ENCODE data around the gene SIGLECL1. TPM values are rescaled to one million over a fixed set of nuclear protein-coding genes. Genes with fewer than 3 reads are reported as not detected.
"Not testable (repeated sequence)": the region's sequence is repeated elsewhere in the genome, so short reads cannot be mapped to it uniquely, and the experiment has no call there.

SIGLECL1 gene
- not detected in 2 replicates for total RNA-seq (2014; rRNA removed; shearing (Covaris generic))

DNA sequence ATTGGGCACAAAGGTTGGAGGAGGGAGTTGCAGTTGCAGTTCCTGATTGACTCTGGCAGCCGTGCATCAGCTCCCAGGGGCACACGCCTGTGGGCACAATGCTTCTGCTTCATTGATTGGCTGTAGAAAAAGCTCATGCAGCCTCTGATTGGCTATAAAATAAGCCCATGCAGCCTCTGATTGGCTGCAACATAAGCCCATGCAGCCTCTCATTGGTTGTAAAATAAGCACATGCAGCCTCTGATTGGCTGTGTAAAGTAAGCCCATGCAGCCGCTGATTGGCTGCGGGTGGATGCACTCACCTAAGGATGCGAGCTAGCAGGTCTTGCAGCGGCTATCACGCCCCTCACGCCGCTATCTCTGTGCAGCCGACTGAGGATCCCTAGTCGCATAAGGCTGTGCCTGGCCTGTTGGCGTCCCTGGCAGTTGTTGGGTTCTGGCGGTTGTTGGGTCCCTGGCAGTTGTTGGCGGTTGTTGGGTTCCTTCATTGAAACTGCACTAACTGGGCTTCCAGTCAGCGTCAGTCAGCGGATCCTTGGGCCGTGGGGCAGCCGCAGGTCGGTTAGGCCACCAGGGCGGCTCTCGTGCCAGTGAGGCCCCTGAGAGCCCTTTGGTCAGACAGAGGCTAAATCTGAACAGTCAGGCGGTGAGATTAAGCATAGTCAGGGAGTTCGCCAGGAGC lies at the start of gene SIGLECL1:
SIGLECL1 (plus strand) TSS at position 295 of the 682 bp plus-strand sequence. CDS start 12,993 bp downstream, outside the sequence.
- DNase-seq (ENCODE audit: low spot score) = no peak

DNA sequence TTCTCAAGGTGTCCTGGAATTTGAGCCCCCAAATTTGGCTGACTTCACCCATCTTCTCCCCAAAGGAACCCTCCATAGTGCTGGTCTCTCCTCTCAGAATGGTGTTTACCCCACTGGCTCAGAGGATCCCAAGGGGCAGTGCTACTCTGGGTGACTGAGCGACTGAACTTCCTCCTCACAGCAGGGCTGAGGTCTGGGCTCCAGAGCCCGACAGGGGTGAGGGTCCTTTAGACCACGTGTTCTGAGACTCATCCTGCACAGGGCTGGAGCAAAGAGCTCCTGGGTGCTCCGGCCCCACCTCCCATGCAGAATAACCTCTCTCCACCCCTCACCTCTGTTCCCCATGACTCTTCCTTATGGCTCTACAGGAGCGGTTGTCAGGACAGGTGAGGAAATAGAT lies 49.2 kb upstream of the SIGLECL1 start:
- no peak for DNase-seq (ENCODE audit: low spot score)

DNA sequence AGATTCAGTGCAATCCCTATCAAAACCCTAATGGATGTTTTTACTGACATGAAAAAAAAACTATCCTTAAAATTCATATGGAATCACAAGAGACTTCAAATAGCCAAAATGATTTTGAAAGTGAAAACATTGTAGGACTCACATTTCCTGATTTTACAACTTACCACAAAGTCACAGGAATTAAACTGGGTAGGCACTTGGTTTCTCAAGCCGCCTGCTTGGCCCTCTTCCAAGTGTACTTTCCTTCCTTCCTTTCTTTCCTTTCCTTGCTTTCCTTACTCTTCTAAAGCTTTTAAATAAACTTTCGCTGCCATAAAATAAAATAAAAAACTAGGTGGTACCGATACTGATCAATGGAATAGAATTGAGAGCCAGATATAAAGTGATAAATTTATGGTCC lies 47.0 kb upstream of the SIGLECL1 start:
- no peak for DNase-seq (ENCODE audit: low spot score)

DNA sequence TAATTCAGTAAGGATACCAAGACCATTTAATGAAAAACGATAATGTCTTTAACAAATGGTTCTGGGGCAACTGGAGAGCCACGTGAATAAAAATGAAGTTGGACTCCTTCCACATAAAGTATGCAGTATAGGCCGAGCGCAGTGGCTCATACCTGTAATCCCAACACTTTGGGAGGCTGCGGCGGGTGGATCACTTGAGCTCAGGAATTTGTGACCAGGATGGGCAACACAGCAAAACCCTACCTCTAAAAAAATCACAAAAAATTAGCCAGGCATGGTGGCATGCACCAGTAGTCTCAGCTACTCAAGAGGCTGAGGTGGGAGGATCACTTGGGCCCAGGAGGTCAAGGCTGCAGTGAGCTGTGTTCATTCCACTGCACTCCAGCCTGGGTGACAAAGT lies 46.6 kb upstream of the SIGLECL1 start:
- DNase-seq (ENCODE audit: low spot score) = no peak

DNA sequence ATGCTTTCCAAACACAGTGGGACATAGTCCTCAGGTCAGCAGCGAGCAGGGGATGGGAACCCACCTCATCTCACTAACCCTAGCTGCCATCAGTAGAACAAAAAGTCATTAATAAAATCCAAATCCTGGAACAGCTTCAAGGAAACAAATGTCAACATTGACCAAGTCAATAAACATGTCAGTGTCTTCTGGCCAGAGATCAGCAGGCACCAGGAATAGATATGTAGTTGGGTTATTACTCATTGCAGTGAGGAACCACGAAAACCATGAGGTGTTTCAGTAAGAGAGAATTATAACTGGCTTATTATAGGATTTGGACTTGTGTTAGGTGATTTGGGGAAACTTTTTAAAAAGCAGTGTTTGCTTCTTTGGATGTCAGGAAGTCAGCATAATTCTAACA lies 43.1 kb upstream of the SIGLECL1 start:
- DNase-seq (ENCODE audit: low spot score) = no peak

DNA sequence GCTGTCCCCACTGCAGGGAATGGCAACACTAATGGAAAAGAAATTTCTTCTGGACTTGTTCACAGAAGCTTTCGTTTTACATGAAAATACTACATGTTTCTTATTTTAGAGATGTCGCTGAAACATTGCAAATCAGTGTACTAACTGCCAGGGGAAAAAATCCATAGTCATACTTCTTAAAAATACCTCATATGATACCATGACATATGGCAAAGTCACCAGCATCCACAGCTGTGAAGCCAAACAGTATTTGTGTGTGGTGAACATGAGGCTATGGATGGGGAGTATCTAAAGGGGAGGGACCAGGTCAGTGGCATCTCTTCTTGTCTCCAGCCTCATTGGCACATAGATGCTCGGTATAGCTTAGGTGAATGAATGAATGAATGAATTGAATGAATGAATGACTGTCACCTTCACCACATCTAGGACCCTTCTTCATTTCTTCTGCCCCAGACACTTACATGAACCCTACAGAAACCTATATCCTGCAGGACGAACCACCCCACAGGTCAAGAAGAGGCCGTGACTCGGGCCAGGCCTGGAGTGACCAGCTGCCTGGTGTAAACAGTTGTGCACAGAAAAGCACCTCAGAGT lies 40.6 kb upstream of the SIGLECL1 start:
- DNase-seq (ENCODE audit: low spot score) = no peak

DNA sequence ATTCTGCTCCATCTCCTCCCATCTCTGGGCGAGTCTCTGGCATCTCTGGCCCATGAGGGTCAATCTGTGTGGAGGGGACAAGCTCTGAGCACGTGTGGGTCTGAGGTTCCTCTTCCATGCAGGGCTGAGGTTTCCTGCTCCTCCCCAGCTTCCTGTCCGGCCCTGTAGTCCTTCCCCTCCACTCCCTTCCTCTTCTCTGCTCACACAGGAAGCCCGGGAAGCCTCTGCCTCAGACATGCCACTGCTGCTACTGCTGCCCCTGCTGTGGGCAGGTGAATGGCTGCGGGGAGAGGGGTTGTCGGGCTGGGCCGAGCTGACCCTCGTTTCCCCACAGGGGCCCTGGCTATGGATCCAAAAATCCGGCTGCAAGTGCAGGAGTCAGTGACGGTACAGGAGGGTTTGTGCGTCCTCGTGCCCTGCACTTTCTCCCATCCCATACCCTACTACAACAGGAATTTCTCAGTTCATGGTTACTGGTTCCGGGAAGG lies 40.0 kb upstream of the SIGLECL1 start:
- DNase-seq (ENCODE audit: low spot score) = not testable (repeated sequence)

DNA sequence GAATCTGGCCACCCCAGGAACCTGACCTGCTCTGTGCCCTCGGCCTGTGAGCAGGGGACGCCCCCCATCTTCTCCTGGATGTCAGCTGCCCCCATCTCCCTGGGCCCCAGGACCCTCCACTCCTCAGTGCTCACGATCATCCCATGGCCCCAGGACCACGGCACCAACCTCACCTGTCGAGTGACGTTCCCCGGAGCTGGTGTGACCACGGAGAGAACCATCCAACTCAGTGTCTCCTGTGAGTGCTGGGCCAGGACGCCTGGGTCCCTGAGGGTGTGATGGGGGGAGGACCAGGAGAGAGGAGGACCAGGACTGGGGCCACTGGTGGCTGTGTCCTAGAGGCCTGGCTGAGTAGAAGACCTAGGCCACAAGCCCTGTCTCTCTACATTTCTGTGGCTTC lies 39.0 kb upstream of the SIGLECL1 start:
- no peak for DNase-seq (ENCODE audit: low spot score)

DNA sequence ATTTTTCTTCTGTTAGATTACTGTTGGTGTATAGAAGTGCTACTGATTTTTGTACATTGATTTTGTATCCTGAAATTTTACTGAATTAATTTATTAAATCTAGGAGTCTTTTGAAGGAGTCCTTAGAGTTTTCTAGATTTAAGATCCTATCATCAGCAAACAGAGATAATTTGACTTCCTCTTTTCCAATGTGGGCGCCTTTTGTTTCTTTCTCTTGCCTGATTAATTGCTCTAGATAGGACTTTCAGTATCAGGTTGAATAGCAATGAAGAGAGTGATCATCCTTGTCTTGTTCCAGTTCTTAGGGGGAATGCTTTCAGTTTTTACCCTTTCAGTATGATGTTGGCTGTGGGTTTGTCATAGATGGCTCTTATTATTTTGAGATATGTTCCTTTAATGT lies 31.6 kb upstream of the SIGLECL1 start:
- no peak for DNase-seq (ENCODE audit: low spot score)

DNA sequence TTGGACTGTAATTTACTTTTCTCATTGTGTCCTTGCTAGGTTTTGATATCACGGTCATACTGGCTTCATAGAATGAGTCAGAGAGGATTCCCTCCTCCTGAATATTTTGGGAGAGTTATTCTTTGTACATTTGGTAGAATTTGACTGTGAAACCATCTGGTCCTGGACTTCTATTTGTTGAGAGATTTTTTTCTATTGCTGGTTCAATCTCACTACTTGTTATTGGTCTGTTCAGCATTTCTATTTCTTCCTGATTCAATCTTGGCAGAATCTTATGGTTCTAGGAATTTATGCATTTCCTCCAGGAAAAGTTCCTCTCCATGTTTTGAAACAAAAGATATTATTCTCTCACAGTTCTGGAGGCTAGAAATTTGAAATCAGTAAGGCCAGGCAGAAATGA lies 30.9 kb upstream of the SIGLECL1 start:
- DNase-seq (ENCODE audit: low spot score) = no peak

DNA sequence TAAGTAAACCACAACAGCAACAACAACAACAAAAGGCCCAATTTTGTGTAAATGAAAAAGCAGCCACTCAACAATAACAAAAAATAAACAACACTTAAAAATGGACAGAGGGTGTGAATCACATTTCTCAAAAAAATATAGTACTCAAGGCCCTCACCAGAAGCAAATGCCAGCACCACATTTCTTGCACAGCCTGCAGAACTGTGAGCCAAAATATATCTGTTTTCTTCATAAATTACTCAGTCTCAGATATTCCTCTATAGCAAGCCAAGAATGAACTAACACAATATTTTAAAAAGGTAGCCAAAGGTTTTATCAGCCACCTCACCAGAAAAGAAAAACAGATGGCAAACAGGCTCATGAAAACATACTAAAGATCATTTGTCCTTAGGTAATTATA lies 29.9 kb upstream of the SIGLECL1 start:
- no peak for DNase-seq (ENCODE audit: low spot score)

DNA sequence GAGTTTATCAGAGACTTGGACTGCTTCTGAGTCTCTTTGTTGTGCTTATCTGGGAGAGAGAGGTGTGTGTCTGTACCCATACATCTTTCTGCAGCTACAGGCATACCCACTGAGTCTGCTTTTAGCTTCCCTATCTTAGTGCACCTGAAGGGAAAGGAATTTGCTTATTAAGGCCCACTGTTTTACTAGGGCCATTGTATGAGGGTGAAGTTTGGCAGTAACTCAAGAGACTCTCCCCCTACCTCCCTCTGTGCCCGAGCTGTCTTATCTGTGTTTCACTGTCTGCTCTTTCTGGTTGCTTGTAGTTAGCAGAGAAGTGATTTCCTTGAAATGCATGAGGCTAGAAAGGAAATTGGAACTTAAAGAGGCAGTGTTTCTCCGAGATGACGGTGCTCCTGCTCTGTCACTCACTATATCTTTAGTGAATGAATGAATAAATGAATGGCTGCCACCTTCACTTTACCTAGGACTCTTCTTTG lies 26.7 kb upstream of the SIGLECL1 start:
- no peak for DNase-seq (ENCODE audit: low spot score)

DNA sequence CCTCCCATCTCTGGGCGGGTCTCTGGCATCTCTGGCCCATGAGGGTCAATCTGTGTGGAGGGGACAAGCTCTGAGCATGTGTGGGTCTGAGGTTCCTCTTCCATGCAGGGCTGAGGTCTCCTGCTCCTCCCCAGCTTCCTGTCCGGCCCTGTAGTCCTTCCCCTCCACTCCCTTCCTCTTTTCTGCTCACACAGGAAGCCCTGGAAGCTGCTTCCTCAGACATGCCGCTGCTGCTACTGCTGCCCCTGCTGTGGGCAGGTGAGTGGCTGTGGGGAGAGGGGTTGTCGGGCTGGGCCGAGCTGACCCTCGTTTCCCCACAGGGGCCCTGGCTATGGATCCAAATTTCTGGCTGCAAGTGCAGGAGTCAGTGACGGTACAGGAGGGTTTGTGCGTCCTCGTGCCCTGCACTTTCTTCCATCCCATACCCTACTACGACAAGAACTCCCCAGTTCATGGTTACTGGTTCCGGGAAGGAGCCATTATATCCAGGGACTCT lies 25.9 kb upstream of the SIGLECL1 start, which contains the start of gene CD33:
CD33 (plus strand) TSS at position 183 of the 496 bp plus-strand sequence; CDS start at position 222, 39 bp downstream.
- not testable (repeated sequence) for DNase-seq (ENCODE audit: low spot score)

DNA sequence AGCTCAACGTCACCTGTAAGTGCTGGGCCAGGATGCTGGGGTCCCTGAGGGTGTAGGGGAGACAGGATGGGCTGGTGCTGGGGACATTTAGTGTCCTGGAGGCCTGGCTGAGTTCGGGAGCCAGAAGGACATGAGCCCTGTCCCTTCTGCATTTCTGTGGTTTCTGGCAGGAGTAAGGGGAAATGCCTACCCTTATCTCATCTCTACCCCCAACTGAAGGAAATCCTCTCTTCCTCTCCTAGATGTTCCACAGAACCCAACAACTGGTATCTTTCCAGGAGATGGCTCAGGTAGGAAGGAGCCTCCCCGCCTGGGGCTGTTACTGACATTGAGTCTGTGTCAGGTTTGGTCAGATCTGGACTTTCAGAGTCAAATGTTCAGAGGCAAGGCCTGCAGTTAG lies 24.8 kb upstream of the SIGLECL1 start:
- DNase-seq (ENCODE audit: low spot score) = no peak

DNA sequence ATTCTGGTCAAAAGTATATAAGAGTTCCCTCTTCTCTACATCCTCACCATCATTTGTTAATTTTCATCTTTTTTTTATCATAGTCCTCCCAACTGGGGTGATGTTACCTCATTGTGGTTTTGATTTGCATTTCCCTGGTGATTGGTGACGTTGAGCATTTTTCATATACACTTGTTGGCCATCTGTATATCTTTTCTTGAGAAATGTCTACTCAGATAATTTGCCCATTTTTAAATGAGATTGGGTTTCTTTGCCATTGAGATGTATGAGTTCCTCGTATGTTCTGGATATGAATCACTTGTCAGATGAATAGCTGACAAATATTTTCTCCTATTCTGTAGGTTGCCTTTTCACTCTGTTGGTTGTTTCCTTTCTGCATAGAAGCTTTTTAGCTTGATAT lies 23.6 kb upstream of the SIGLECL1 start:
- no peak for DNase-seq (ENCODE audit: low spot score)

DNA sequence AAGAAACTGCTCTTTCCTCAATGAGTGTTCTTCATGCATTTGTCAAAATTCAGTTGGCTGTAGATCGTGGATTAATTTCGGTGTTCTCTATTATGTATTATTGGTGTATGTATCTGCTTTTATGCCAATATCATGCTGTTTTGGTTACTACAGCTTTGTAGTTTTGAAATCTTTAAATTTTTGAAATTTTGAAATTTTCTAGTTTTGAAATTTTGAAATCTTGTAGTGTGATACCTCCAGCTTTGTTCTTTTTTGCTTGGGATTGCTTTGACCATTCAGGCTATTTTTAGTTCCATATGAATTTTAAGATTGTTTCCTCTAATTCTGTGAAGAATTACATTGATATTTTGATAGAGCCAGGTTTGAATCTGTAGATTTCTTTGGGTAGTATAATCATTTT lies 22.9 kb upstream of the SIGLECL1 start:
- no peak for DNase-seq (ENCODE audit: low spot score)

DNA sequence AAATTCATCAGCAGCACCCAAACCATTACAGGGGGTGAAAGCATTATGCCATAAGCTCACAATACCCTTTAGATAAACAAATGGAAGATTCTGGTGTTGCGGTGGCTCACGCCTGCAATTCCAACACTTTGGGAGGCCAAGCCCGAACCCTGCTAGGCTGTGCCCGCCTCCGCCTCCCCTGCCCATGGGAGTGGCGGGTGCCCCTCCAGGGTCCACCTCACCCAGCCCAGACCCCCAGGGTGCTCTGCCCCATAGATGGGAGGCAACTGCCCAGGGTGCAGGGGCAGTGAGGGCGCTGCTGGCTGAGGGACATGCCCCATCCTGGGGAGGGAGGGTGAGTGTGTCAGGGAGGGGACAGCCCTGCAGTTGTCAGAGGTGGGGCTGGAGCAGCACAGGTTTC lies 10.0 kb upstream of the SIGLECL1 start:
- no peak for DNase-seq (ENCODE audit: low spot score)

DNA sequence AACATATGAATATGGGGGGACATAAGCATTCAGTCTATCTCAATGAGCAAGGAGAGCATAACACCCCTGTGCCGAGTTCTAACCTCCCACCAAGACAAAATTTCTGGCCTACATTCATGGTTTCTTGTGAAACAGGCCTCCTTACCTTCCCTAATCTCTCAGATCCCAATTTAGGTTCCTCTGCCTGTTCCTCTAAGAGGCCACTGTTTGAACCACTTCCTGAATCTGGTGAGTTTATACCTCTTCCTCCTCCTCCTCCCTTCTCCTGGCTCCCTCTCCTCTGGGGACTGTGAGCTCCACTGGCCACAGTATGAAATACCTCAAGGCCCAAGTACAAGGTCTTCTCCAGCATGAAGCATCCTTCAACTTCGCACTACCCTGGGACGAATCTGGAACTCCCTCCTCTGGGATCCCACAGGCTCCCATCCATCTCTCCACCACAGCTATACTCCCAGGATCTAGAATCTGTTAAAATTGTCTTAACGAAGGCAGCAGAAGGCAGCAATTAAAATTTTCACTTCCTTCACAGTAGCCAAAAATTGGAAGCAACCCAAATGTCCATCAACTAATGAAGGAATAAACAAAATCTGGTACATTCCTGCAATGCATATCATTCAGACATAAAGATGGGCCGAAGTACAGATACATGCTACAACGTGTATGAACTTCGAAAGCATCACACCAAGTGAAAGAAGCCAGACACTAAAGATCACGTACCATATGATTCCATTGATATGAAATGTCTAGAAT lies 7.8 kb upstream of the SIGLECL1 start:
- no peak for DNase-seq (ENCODE audit: low spot score)

DNA sequence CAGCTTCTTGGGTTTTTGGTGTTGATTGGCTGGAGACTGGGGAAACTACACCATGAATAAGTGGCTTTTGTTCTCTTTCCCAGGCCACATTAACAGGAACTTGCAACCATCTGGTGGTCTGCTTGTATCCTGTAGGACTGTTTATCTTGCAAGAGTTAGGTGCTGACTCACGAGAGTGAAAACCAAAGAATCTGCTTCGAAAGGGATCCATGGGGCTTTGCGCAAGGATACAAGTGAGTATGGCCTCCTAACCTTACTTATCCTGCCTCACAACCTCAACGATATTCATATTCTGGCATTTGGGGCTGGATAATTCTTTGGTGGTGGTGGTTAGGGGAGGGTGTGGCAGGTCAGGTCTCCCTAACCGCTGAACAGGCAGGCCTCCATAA lies 4.7 kb upstream of the SIGLECL1 start:
- DNase-seq (ENCODE audit: low spot score) = no peak

DNA sequence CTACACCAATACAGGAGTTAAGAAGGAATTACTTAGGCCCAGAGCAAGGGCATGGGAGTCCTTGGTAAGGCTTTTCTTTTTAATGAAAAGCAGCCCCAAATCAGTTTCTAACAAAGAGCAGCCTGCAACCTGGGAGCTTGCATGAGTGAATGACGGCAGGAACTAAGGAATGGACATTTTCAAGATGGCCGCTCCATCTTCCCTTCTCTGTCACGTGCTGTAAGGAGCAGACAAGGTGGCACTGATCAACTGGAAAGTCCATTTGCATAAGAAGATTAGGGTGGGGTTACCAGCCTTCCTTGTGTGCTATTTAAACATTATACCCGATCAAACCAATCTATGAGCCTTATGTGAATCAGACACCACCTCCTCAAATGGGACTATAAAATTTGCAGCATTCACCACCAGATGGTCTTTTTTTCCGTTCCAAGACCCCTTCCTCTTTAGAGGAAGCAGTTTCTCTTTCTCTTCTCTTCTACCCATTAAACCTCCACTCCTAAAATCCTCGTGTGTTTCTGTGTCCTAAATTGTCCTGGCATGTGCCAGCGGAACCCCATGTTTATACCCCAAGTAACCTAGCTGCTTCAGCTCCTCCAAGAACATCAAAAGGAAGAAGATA lies 2.8 kb upstream of the SIGLECL1 start:
- no peak for DNase-seq (ENCODE audit: low spot score)

DNA sequence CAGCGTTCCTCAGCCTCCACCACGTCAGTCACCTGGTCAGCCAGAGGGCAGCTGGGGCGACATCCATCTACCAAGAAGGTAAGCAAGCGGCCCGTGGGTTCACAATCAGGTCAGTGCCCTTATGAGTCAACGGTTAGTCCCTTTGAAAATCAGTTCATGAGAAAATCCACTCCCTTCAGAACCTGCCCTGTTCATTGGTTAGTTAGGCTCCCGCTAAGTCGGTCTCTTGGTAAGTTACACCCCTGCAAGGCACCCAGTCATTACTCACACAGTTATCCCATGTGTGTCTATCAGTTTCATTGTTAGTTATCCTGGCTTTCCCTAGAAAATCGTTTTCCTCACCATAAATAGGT lies 564 bp downstream of the SIGLECL1 start:
- DNase-seq (ENCODE audit: low spot score) = no peak

Measured in HT-29 (cell line).